HG02642 (cell line): ENCODE results near the gene CLCN4.

Experiments
- ATAC-seq: cut with Tn5 transposase; IDR thresholded peaks from one replicate; pipeline ENCODE4 v1.9.1; 2021; ENCODE audit warnings: mild to moderate bottlenecking; ENCODE audit not compliant: unreplicated experiment, poor library complexity

The CLCN4 gene

GRCh38 chrX:10233173-10233572 lies 76.4 kb downstream of the CLCN4 start:
- ATAC-seq, result no peak

GRCh38 chrX:10233696-10234095 lies 76.9 kb downstream of the CLCN4 start:
- ATAC-seq, result no peak

GRCh38 chrX:10235851-10236250 lies 79.1 kb downstream of the CLCN4 start:
- no peak for ATAC-seq

GRCh38 chrX:10237241-10237640 lies 80.5 kb downstream of the CLCN4 start:
- no peak for ATAC-seq

- no peak for ATAC-seq
Observed at GRCh38 chrX:10239611-10240064, 82.9 kb downstream of the CLCN4 start.

GRCh38 chrX:10240918-10241317 lies 84.1 kb downstream of the CLCN4 start:
- ATAC-seq, result no peak

GRCh38 chrX:10242026-10242425 lies 85.3 kb downstream of the CLCN4 start:
- no peak for ATAC-seq

- no peak for ATAC-seq
Observed at GRCh38 chrX:10243106-10243505, 86.3 kb downstream of the CLCN4 start.

GRCh38 chrX:10244915-10245622 lies 88.3 kb downstream of the CLCN4 start:
- no peak for ATAC-seq

- ATAC-seq, result no peak
Observed at GRCh38 chrX:10245886-10246285, 89.1 kb downstream of the CLCN4 start.

GRCh38 chrX:10246297-10246696 lies 89.5 kb downstream of the CLCN4 start:
- ATAC-seq, result no peak

GRCh38 chrX:10246846-10247245 lies 90.1 kb downstream of the CLCN4 start:
- ATAC-seq, result no peak

- ATAC-seq, result no peak
Observed at GRCh38 chrX:10254739-10255138, 98.0 kb downstream of the CLCN4 start.

- no peak for ATAC-seq
Observed at GRCh38 chrX:10259716-10260115, 102.9 kb downstream of the CLCN4 start.

- ATAC-seq, result no peak
Observed at GRCh38 chrX:10265775-10266174, 109.0 kb downstream of the CLCN4 start.

- ATAC-seq, result no peak
Observed at GRCh38 chrX:10278716-10279115, 121.9 kb downstream of the CLCN4 start.

GRCh38 chrX:10280071-10280470 lies 123.3 kb downstream of the CLCN4 start:
- no peak for ATAC-seq

GRCh38 chrX:10282490-10282889 lies 125.7 kb downstream of the CLCN4 start:
- ATAC-seq, result no peak

- no peak for ATAC-seq
Observed at GRCh38 chrX:10286195-10286594, 129.4 kb downstream of the CLCN4 start.
